HG03039 (cell line): Measurements from ENCODE around the gene CCDC183.
A peak's percentile ranks its signal among the peaks of the same experiment; 100 is the strongest.
"Not testable (repeated sequence)": the region's sequence is repeated elsewhere in the genome, so short reads cannot be mapped to it uniquely, and the experiment has no call there.

ENCODE experiments used
- ATAC-seq: cut with Tn5 transposase; IDR thresholded peaks from one replicate; pipeline ENCODE4 v1.9.1; 2021; ENCODE audit warnings: mild to moderate bottlenecking, moderate library complexity; ENCODE audit not compliant: unreplicated experiment

CCDC183 gene

DNA sequence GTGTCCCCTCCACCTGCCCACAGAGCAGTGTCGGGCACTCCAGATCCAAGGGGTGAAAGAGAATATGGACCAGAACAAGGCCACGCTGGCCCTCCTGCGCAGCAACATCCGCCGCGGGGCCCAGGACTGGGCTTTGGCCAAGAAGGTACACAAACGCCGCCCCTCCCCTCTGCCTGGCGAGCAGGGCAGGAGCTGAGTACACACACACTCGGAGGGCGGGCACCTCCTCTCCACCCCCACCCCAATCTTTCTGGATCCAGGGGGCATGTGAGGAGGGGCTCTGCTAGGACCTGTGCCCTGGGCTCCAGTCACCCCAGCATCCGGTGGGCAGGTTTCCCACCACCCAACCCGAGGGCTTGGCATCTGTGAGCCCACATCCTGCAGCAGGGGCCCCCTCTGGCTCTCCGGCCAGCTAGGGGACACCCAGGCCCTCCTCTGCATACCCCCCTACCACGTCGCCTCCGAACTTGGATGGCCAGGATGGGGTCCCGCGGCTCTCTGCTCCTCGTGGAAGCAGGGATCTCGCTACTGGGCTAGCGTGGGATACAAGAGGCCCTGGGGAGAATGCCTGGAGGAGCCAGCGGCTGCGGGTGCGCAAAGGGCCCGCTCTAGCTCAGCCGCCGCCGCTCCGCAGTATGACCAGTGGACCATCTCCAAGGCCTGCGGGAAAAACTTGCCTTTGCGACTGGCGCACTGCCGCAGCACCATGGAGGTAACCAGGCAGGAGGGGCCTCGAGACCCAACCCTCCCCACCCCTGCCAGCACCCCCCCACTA, 3.1 kb downstream of the CCDC183 start:
- ATAC-seq: no peak

DNA sequence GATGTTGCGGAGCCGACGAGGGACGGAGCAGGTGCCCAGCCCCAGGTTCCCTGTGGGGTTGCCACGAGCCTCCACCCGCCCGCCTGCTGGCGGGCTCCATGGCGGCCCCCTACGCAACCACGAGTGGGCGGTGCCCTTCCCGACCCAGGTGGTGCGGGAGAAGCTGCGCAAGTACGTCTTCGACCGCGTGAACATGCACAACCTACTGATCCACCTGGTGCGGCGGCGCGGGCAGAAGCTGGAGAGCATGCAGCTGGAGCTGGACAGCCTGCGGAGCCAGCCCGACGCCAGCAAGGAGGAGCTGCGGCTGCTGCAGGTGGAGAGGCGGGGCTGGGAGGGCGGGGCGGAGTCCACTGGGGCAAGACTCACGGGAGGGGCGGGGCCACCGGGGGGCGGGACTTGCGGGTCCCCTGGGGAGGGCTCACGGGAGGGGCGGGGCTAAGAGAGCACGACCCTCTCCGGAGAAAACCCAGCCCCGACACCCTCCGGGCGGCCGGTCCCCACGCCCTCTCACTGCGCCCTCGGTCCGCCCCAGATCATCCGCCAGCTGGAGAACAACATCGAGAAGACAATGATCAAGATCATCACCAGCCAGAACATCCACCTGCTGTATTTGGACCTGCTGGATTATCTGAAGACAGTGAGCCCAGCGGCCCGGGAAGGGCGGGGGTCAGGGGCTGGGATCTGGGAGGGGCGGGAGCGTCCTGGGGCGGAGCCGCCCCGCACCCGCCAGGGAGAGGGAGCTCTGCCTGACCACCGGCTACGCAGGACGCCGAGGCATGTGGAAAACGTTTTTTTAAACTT, 3.9 kb downstream of the CCDC183 start:
- ATAC-seq: peak; percentile 44

DNA sequence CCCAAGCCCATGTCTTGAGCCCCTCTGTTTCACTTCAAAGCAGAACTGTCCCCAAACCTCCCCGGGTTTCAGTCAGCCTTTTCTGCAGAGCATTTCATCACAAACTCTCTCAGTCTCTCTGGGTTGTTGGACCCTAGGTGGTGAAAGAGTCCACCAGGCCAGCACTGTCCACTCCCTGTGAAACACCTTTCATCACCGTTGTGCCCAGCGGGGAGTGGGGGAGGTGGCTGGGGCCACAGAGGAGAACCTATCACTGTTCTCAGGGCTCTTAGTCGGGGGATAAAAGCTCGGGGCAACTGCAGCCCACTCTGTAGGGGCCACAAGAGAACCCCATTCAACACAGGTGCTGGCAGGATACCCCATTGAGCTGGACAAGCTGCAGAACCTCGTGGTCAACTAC, 6.2 kb downstream of the CCDC183 start:
- no peak for ATAC-seq

DNA sequence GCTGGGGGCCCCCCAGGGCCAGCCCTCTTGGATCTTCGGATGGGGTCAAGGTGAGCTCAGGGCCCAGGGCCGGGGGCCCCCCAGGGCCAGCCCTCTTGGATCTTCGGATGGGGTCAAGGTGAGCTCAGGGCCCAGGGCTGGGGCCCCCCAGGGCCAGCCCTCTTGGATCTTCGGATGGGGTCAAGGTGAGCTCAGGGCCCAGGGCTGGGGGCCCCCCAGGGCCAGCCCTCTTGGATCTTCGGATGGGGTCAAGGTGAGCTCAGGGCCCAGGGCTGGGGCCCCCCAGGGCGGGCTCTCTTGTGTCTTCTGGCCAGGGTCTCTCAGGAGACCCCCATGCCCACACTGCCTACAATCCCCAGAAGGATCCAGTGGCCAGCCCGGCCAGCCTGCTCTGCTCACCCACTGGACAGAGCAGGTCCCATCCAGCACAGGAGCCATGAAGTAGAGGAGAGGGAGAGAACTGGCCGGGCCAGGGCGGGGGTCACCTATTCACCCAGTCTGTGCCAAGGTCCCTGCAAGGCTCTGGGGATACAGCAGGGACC, 6.9 kb downstream of the CCDC183 start:
- ATAC-seq: not testable (repeated sequence)

DNA sequence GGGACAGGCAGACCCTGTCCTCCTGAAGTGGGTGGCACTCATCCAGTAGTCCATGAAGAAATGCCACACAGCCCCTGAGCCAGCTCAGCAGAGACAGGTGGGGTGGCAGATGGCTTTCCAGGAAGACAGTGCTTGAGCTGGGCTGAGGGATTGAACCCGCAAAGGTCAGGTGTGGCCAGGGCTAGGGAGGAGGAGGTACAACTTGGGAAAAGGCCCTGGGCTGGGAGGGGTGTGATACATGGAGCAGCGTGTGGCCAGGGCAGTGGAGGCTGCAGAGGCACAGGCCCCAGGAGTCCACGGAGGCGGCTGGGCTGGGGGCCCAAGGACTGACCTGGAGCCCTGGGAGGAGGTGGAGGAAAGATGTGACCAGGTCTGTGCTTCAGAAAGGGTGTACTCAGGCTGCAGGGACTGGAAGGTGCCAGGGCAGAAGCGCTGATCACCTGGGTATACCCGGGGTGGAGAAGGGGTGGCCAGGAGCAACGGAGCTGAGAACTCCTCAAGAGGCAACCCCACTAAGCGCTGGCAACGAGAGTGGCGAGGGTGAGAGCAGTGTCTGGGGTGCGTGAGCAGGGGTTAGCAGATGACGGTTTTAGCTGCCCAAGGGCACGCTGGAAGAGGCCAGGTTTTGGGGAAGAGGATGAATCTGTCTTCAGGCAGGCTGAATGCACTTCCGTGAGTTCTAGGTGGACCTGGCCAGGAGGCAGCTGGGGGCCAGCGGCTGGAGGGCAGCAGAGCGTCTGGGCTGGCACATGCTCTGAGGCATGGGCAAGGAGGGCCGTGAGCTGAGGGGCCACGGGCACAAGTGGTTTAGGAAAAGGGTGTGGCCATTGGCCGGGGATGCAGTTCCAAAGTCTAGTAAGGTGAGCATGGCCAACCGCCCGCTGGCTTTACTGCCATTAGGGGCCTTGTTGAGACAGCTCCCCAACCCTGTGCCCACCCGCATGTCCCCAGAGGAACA, 7.7 kb downstream of the CCDC183 start:
- ATAC-seq: no peak

DNA sequence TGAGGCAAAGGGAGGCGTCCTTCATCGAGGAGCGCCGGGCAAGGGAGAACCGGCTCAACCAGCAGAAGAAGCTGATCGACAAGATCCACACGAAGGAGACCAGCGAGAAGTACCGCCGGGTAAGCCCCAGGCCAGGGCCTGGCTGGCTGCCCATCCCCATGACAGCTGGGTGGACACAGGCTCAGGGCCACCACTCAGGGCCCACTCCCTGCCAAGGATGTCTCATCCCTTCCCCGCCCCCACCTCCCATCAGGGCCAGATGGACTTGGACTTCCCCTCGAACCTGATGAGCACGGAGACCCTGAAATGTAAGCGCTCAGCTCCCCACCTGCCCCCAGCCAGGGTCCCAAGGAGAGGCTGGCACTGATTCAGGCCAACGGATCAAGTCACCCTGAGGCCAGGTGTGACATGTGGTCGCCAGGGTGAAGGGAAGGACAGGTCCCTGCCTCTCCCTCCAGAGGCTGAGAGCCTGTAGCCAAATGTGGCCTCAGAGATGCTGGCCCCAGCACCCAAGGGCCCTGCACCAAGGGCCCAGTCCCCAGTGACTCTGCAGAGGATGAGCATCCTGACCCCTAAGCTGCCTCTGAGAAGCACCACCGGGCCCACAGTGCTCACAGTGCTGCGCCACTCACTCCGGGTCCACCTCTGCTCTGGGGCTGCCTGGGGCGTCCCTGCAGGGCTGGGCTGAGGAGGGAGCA, 8.5 kb downstream of the CCDC183 start:
- ATAC-seq: no peak

DNA sequence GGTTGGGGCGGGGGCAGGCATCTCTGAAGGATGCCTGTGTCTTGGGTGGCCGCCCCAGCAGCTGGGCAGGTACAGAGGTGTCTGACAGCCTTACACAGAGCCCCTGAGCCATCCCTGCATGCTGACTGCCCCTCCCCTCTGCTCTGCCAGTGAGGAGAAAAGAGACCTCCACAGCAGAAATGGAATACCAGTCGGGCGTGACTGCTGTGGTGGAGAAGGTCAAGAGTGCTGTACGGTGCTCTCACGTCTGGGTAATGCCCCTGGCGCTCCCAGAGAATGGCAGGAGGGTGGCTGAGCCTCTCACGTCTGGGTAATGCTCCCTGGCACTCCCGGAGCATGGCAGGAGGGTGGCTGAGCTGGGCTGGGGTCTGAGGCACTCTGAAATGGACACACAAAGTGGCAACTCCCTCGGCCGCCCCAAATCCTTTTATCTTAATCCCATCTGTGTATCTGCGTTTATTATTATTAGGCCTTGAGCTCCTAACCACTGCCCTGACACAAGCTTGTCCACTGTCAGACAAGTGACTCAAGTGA, 9.1 kb downstream of the CCDC183 start:
- ATAC-seq: no peak

DNA sequence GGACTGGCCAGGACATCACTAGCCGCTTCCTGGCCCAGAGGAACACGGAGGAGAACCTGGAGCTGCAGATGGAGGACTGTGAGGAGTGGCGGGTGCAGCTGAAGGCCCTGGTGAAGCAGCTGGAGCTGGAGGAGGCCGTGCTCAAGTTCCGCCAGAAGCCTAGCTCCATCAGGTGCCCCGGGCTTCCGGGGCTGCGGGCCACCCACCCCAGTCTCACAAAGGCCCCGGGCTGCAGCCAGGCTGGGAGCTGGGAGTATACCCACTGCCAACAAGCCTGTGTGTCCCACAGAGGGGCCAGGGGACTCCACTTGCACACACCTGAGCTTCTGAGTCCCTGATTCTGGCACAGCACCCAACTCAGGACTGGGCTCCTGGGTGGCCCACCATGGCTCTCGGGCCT, 9.9 kb downstream of the CCDC183 start:
- no peak for ATAC-seq

DNA sequence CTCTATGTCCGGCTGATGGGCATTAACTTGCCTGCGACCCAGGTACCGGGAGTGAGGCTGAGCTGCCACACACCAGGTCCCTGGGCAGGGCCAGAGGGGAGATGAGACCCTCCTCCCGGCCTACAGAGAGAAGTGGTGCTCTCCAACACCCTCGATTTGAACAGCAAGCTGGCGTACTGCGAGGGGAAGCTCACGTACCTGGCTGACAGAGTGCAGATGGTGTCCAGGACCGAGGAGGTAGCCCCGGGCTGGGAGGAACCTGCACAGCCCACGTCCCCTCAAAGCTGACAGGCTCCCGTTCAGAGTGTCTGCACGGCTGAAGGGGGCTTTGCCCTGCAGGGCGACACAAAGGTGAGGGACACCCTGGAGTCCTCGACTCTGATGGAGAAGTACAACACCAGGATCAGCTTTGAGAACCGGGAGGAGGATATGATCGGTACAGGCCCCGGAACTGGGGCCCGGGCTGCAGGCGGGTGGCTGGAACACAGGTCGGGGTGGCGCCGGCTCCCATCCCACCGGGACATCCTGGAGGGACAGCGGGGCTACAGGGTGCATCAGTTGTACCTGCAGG, 10.6 kb downstream of the CCDC183 start:
- no peak for ATAC-seq

DNA sequence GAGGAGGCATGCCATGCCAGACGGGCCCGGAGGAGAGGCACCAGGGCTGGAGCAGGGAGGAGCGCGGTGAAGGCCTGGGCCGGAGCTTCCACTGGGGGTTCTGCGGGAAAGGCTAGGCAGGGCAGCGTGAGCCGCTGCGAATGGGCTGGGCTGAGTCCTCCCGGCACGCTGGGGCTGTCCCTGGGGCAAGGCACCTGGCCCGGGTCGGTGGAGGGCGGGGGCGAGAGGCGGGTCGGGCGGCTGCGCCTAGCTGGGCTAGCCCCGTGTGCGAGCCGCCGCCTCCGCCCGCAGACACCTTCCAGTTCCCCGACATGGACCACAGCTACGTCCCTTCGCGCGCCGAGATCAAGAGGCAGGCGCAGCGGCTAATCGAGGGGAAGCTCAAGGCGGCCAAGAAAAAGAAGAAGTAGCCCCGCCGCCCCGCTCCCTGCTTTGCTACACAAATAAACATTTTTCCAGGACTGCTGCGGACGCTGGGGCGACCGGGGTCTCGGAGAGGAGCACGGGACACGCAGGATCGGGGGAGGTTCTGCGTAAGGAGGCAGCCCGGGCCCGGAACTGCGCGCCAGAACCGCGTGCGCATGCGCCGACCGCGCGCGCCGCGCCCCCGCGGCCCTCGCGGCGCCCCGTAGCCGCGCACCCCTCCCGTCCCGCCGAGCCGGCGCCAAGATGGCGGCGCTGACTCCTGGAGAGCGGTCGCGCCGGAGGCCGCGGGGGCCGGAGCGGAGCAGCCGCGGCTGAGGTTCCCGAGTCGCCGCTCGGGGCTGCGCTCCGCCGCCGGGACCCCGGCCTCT, 11.3 kb downstream of the CCDC183 start, which contains the start of gene RABL6:
TSS of gene RABL6 (plus strand) at position 668 of the 794 bp plus-strand sequence. CDS start 249 bp downstream, outside the sequence.
- ATAC-seq: peak; percentile 67

DNA sequence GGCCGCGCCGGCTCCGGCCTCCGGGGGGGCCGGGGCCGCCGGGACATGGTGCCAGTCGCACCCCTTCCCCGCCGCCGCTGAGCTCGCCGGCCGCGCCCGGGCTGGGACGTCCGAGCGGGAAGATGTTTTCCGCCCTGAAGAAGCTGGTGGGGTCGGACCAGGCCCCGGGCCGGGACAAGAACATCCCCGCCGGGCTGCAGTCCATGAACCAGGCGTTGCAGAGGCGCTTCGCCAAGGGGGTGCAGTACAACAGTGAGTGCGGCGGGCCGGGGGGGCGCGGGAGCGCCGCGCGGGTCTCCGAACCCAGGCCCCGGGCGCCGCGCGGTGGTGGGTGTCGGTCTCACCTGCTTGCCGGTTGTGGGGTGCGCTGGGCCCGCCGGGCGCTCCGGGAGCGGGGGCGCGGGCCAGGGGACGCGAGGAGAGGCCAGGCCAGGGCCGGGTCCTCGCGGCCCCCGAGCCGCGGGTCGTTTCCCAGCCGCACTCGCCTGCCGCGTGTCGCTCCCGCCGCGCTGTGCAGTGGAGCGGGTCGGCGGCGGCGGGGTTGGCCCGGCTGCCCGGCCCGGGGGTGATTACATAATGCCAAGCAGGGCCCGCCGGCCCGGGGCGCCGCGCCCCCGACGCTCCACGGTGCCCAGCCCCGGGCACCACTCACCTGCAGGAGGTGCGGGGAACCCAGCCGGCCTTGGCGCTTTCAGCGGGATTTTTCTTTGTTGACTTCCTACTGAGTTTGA, 12.1 kb downstream of the CCDC183 start:
- ATAC-seq: peak; percentile 27

DNA sequence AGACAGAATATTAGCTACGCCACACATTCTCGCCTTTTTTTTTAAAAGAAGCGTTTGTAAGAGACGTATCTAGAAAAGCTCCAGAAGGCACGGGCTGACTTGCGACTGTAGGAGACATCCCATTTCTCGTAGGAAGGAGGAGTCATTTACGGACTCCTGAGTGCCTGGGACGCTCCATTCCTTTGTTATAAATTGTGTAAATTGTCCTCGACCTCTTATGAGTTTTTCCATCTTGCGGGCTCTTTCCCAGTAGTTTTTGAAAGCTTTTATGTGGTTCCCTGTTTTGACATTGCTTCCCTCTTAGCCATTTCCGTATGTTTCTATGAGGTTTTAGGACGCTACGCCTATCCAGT, 12.6 kb downstream of the CCDC183 start:
- no peak for ATAC-seq

DNA sequence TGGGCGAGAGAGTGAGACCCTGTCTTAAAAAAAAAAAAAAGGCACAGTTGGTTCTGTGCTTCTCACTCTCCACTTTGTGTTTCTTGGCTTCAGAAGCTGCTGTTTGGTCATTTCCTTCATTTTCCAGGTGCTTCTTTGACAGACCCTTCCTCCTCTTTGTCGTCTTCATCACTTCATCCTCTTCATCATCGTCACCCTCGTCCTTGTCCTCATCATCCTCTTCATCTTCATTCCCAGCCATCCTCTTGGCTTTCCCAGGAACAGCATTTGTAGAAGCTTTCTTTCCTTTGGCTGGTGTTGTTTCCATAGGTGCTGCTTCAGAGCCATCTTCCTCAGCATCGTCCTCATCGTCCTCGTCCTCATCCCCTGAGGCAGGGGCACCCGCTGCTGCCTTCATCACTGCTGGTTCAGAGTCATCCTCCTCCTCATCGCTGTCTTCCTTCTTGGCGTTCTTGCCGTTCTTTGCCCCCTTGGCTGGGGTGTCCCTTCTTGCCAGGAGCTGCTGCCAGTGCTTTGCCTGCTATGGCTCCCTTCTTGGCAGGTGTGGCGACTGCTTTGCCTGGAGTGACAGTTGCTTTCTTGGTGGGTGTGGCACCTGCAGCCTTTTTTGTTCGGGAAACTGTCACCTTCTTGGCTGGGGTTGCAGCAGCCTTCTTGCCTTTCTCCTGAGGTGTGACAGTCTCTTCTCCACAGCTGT, 18.7 kb downstream of the CCDC183 start:
- no peak for ATAC-seq

DNA sequence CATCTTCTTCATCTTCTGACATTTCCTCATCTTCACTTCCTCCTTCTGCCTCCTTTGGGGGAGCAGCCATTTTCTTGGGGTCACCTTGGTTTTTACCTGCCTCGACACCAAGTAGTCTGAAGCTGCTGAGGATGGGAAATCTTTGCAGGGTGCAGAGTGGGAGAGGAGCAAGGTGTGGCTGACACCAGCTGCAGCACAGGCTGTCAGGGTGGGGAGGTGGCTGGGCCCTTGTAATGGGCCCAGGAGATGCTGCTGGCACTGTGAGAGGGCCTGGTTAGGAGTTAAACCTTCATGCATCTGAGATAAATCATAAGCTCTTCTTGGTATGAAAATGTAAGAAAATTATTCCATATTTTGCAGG, 19.3 kb downstream of the CCDC183 start:
- no peak for ATAC-seq

DNA sequence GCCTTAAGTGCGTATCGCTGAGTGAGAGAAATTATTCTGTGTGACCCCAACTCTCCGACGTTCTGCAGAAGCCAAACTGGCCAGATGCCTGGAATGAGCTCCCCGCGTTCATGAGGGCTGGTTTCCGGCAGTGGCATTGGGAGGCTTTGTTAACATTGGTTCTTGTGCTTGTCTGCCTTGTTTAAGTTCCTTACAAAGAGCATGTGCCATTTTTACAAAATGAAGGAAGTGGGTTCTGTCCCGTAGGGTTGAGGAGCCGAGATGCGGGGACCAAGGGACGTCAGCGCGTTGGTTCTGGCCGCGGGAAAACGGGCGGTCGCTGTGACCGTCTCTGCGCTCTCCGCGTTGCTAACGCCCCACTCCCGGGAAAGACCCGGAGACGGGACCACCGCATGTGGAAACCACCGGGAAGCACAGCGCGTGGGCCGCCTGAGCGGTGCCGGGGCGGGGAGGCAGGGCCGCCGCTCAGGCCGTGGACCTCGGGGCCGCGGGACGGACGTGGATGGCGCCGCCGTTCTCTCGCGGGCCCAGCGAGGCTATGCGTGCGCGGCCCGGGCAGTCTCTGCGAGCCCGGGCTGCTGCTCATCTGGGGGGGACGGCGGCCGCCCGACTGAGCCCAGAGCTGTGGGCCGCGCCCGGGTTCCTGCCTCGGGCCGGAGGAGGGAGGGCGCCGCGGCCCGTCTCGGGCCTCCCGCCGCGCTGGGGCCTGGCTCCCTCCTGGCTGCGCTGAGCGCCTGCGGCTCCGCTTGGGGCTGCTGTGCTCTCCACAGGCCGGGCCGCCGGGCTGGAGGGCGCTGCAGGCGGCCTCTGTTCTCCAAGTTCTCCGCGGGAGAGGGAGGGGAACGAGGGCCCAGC, 25.1 kb downstream of the CCDC183 start:
- ATAC-seq: no peak

DNA sequence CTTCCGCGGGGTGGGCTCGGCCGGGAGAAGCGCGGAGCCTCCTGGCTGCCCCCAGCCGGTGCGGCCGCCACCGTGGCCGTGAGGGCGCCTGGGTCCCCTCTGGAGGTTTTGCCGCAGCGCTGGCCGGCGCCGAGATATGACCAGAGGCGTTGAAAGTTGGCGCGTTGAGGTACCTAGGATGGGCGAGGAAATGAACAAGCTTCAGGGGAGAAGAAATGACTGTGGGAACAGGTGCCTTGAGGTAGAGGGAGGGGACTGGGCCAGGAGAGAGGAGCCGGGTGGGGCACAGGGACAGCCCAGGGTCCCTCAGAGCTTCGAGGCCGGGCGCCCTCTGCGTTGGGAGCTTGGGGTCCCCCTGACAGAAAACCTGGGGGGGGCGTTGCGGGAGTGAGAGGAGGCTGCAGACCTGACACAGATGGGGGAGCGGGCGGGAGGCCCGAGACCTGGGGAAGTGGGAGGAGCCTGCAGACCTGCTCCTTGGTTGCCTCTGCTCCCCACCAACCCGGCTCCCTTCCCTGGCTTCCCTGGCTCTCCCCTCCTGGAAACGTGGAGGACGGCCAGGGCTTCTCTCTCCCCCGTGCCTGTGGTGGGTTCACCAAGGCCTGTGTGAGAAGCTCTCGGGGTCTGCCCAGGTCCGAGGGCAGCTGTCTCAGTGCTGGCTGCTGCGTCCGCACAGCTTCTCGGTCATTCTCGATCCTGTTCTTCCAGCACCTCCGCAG, 25.8 kb downstream of the CCDC183 start:
- ATAC-seq: no peak
